HCT116 (cell line): ENCODE data around the gene FMN1. TPM values are rescaled to one million over a fixed set of nuclear protein-coding genes. Genes with fewer than 3 reads are reported as not detected.

ENCODE experiments used
- ATAC-seq: fragments of 200-7000 bp; cut with Tn5 transposase; 2 replicates; pipeline ENCODE4 v1.9.1; 2020; ENCODE audit warnings: mild to moderate bottlenecking, moderate library complexity
- BruUV-seq: library from RNA; stranded (reverse); fragments of 400-500 nt; replicated peaks from 2 replicates; lab custom pipeline; 2021; lab: Mats Ljungman, UMichigan
- CTCF ChIA-PET: fragments of 300-600 bp; sonication (Branson Sonifier 250); formaldehyde crosslinking; loops from one replicate; lab custom pipeline; 2021; ENCODE audit warnings: antibody characterized with exemption; lab: Charles Lee
- POLR2A ChIA-PET: fragments of 300-600, 350-600 bp; sonication (Branson Sonifier 250); formaldehyde crosslinking; loops from one replicate; lab custom pipeline; 2021; ENCODE audit warnings: antibody characterized with exemption; lab: Charles Lee
- RAD21 ChIA-PET, 2 experiments: fragments of 300-600 bp; sonication (Branson Sonifier 250); formaldehyde crosslinking; loops; one replicate each; lab custom pipeline; 2023; ENCODE audit warnings: low total read pairs in 2 of 2; ENCODE audit not compliant: uncharacterized antibody in 2 of 2, unreplicated experiment in 2 of 2, low non-redundant PET in 1 of 2; lab: Charles Lee
- DNase-seq: peaks from one replicate; pipeline ENCODE4 v3.0.0-alpha.2; 2010; ENCODE audit warnings: low read depth, low spot score
- H2AFZ ChIP-seq: fragments of 200-600 bp; shearing (Covaris generic), sonication (generic); 2 replicates; pipeline ENCODE4 v1.6.1; 2017; ENCODE audit warnings: low read depth, mixed run types, mixed read lengths, antibody characterized with exemption, low read length; ENCODE audit not compliant: poor library complexity, severe bottlenecking
- H3K27ac ChIP-seq: 2 replicates; pipeline ENCODE4 v1.5.1; 2012; ENCODE audit warnings: low read depth, low read length
- H3K27me3 ChIP-seq: fragments of 200-600 bp; sonication (generic); 2 replicates; pipeline ENCODE4 v1.6.1; 2016; ENCODE audit warnings: mixed run types, low read length, mixed read lengths; ENCODE audit not compliant: insufficient read depth
- H3K36me3 ChIP-seq, 2 experiments: fragments of 200-500 bp in 1 of 2; fragments of 200-600 bp in 1 of 2; sonication (Bioruptor generic) in 1 of 2; sonication (generic) in 1 of 2; 2 replicates each; pipeline versions ENCODE4 v1.5.1 to v1.6.1; 2014 to 2016; ENCODE audit warnings: low read length in 2 of 2, inconsistent platforms in 1 of 2, mixed read lengths in 1 of 2, mixed run types in 1 of 2; ENCODE audit not compliant: insufficient read depth in 2 of 2, control insufficient read depth in 1 of 2
- H3K4me1 ChIP-seq, 2 experiments: fragments of 200-600 bp in 1 of 2; sonication (generic) in 1 of 2; 2 replicates each; pipeline versions ENCODE4 v1.5.1 to v1.6.1; 2012 to 2017; ENCODE audit warnings: low read length in 2 of 2, inconsistent platforms in 1 of 2, mild to moderate bottlenecking in 1 of 2, mixed read lengths in 1 of 2, mixed run types in 1 of 2, moderate library complexity in 1 of 2; ENCODE audit not compliant: insufficient read depth in 2 of 2, control insufficient read depth in 1 of 2
- H3K4me2 ChIP-seq: fragments of 200-600 bp; sonication (generic); 2 replicates; pipeline ENCODE4 v1.6.1; 2017; ENCODE audit warnings: mixed run types, low read length, mixed read lengths
- H3K4me3 ChIP-seq, 2 experiments: fragments of 200-600 bp in 1 of 2; sonication (generic) in 1 of 2; replicated peaks in 1 of 2; 2 replicates each; pipeline ENCODE4 v1.5.1; 2011 to 2016; ENCODE audit warnings: low read length in 2 of 2, control low read depth in 1 of 2, low read depth in 1 of 2, mild to moderate bottlenecking in 1 of 2, mixed read lengths in 1 of 2, mixed run types in 1 of 2
- H3K79me2 ChIP-seq: fragments of 200-600 bp; sonication (generic); 2 replicates; pipeline ENCODE4 v1.6.1; 2017; ENCODE audit warnings: mild to moderate bottlenecking, mixed run types, low read length, moderate library complexity, mixed read lengths; ENCODE audit not compliant: insufficient read depth
- H3K9ac ChIP-seq: fragments of 200-600 bp; sonication (generic); 2 replicates; pipeline ENCODE4 v1.6.1; 2016; ENCODE audit warnings: low read length, mixed read lengths
- H3K9me2 ChIP-seq: fragments of 200-600 bp; sonication (generic), shearing (Covaris generic); 2 replicates; pipeline ENCODE4 v1.6.1; 2017; ENCODE audit warnings: mixed run types, mild to moderate bottlenecking, moderate library complexity; ENCODE audit not compliant: insufficient read depth
- H3K9me3 ChIP-seq, 2 experiments: fragments of 200-500 bp in 1 of 2; fragments of 200-600 bp in 1 of 2; sonication (Bioruptor generic) in 1 of 2; sonication (generic) in 1 of 2; 2 replicates each; pipeline ENCODE4 v1.6.1; 2014 to 2017; ENCODE audit warnings: low read length in 2 of 2, mixed read lengths in 2 of 2, inconsistent platforms in 1 of 2, low read depth in 1 of 2, mild to moderate bottlenecking in 1 of 2, mixed run types in 1 of 2, moderate library complexity in 1 of 2; ENCODE audit not compliant: control insufficient read depth in 1 of 2, insufficient read depth in 1 of 2
- H4K20me1 ChIP-seq: fragments of 200-600 bp; sonication (generic), shearing (Covaris generic); 2 replicates; pipeline ENCODE4 v1.6.1; 2017; ENCODE audit warnings: mixed run types, mild to moderate bottlenecking, moderate library complexity; ENCODE audit not compliant: insufficient read depth
- EGR1 ChIP-seq: IDR thresholded peaks from 2 replicates; pipeline ENCODE4 v1.6.1; 2012; ENCODE audit warnings: low read depth
- EZH2phosphoT487 ChIP-seq: fragments of 200-600 bp; IDR thresholded peaks from 2 replicates; pipeline ENCODE4 v1.6.1; 2018; ENCODE audit warnings: antibody characterized with exemption, borderline replicate concordance
- POLR2AphosphoS5 ChIP-seq: IDR thresholded peaks from 2 replicates; pipeline ENCODE4 v1.6.1; 2011; ENCODE audit warnings: mild to moderate bottlenecking, low read depth, low read length, moderate library complexity
- RAD21 ChIP-seq: IDR thresholded peaks from 2 replicates; pipeline ENCODE4 v1.6.1; 2012; ENCODE audit warnings: low read depth, mild to moderate bottlenecking
- SIN3A ChIP-seq: IDR thresholded peaks from 2 replicates; pipeline ENCODE4 v1.6.1; 2012; ENCODE audit warnings: low read depth
- SRF ChIP-seq: IDR thresholded peaks from 2 replicates; pipeline ENCODE4 v1.6.1; 2012; ENCODE audit warnings: low read depth
- TCF7L2 ChIP-seq: IDR thresholded peaks from 2 replicates; pipeline ENCODE4 v1.7.0; 2011; ENCODE audit warnings: borderline replicate concordance, inconsistent platforms; ENCODE audit not compliant: insufficient read depth, insufficient read length; ENCODE audit errors: extremely low read depth
- YY1 ChIP-seq: IDR thresholded peaks from 2 replicates; pipeline ENCODE4 v1.6.1; 2011; ENCODE audit warnings: low read length, low read depth, moderate library complexity, mild to moderate bottlenecking; ENCODE audit not compliant: insufficient replicate concordance; ENCODE audit errors: extremely low read depth
- ZFX ChIP-seq: fragments of 450-650 bp; IDR thresholded peaks from 2 replicates; pipeline ENCODE4 v1.6.1; 2017
- intact Hi-C: fragments of 100-400 bp; cut with micrococcal nuclease; formaldehyde crosslinking; loops from 2 replicates; pipeline ENCODE4 v1.10.0; 2022
- total RNA-seq: library from RNA; stranded (reverse); gene quantifications from one replicate; pipeline ENCODE4 v1.2.1, GENCODE V29; 2021; ENCODE audit not compliant: unreplicated experiment
- TF ChIP-seq, protein P1 (sequence below): IDR thresholded peaks from 2 replicates; pipeline ENCODE4 v1.6.1; 2012
- TF ChIP-seq, protein P2 (sequence below), 3 experiments: fragments of 200-600 bp in 1 of 3; sonication (generic) in 1 of 3; IDR thresholded peaks in 2 of 3; conservative IDR thresholded peaks in 1 of 3; 2 replicates each; pipeline ENCODE4 v1.5.1; 2012 to 2017; ENCODE audit warnings: low read depth in 2 of 3, low read length in 2 of 3, antibody characterized with exemption in 1 of 3, borderline replicate concordance in 1 of 3, control low read depth in 1 of 3, mild to moderate bottlenecking in 1 of 3, mixed read lengths in 1 of 3, mixed run types in 1 of 3, moderate library complexity in 1 of 3; ENCODE audit not compliant: insufficient read depth in 1 of 3

FMN1 gene
- total RNA-seq, 1 experiment from 2014 or later = 0.39 TPM

DNA sequence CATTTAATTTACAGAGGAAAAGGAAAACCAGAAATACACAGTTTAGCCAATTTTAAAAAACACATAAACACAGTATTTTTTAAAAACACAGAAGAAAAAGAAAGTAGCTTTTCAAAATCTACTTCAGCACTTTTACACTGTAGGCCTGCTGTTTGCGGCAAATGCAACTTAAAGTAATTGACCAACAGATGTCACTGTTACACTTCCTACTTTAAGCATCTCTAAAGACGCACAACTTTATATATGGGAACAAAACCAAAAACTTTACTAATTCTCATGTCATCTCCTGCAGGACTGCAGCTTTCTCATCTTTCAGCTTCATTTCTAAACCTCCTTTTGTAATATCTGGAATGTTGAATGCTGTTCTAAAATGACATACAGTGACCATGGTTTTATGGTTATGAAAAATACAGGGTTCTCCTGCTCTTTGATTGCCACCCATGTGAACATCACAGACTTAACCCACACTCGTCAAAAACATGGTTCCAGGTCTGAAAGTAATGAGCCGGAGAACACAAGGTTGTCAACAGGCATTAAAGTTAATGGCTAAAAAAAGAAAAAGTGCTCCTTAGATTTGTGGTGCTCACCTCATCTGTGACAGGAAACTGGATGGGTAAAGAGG is 107.9 kb downstream of the FMN1 start:
- Histone ChIP-seq H3K79me2 (no peaks in the 10 kb centered on the region), H3K9ac (no peak overlapping the region), H4K20me1 (no peaks in the 10 kb centered on the region), H3K4me1 (peaks cover 13 to 21% of the 10 kb centered on the region in 2 experiments), H3K27ac (no peak overlapping the region), H2AFZ (peak overlapping the region; percentile 66), H3K4me3 (no peak overlapping the region), H3K9me3 (no peaks in the 10 kb centered on the region), H3K27me3 (no peaks in the 10 kb centered on the region), H3K9me2 (no peaks in the 10 kb centered on the region), H3K4me2 (no peak overlapping the region), H3K36me3 (no peaks in the 10 kb centered on the region)
- DNase-seq (peak; percentile 42), ATAC-seq (peak; percentile 74)
- TF ChIP-seq RAD21 (peak; percentile 70), POLR2AphosphoS5 (no peak), SRF (no peak), YY1 (no peak), EGR1 (no peak), ZFX (no peak), EZH2phosphoT487 (no peak), SIN3A (no peak), TCF7L2 (no peak)
- TF ChIP-seq, protein P1, sequence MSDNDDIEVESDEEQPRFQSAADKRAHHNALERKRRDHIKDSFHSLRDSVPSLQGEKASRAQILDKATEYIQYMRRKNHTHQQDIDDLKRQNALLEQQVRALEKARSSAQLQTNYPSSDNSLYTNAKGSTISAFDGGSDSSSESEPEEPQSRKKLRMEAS = no peak
- TF ChIP-seq, protein P2, sequence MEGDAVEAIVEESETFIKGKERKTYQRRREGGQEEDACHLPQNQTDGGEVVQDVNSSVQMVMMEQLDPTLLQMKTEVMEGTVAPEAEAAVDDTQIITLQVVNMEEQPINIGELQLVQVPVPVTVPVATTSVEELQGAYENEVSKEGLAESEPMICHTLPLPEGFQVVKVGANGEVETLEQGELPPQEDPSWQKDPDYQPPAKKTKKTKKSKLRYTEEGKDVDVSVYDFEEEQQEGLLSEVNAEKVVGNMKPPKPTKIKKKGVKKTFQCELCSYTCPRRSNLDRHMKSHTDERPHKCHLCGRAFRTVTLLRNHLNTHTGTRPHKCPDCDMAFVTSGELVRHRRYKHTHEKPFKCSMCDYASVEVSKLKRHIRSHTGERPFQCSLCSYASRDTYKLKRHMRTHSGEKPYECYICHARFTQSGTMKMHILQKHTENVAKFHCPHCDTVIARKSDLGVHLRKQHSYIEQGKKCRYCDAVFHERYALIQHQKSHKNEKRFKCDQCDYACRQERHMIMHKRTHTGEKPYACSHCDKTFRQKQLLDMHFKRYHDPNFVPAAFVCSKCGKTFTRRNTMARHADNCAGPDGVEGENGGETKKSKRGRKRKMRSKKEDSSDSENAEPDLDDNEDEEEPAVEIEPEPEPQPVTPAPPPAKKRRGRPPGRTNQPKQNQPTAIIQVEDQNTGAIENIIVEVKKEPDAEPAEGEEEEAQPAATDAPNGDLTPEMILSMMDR (IDR thresholded peaks at IDR 0.05 in 2 of 3, conservative IDR thresholded peaks at IDR 0.05 in 1 of 3; ENCODE audit: borderline replicate concordance in 1 of 3, insufficient read depth in 1 of 3, low read depth in 2 of 3, low read length in 2 of 3) = peak; percentile 44 to 72 (median 53); a peak in 5 of 6 replicates
- intact Hi-C loops = loop anchor here (1.0 to 10.0 kb wide), 3 partner anchors 46 to 618 kb away; no protein-coding TSS in a partner anchor
- ChIA-PET RAD21 (interaction anchor here (0.8 to 2.6 kb wide), 3 partner anchors 46 to 614 kb away, joined by 4 to 15 read pairs (median 8); no protein-coding TSS in a partner anchor), CTCF (interaction anchor here (0.6 to 5.6 kb wide), 20 partner anchors 8 to 643 kb away, joined by 3 to 83 read pairs (median 3); partner anchors contain the start of gene FMN1), POLR2A (no interaction called here)
- BruUV-seq = no TSS peak
